ENCODE data around the gene OLIG1.

DNA sequence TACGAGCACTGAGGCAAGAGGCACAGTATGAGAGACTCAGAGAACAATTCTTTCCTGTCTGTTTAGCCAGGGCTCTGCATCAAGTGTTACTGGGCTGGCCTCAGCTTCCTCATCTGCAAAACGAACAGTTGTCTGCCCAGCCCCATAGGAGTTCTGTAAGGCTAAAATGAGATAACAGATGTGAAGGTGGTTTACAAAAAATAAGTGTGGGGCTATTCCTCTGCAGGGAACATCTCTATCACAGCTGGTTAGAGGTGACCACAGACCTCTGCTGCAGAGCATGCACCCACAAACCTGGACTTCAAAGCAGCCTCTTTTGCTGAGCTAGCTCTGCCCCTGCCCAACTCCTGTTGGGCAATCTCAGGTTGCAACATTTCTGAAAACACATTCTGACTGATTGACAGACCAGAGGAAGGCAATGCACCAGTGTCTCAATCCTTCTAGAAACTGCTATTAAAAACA is 10.5 kb upstream of the OLIG1 start:
- no peak for TF ChIP-seq POLR2A (IDR thresholded peaks at IDR 0.05)
- TF ChIP-seq, protein P1, sequence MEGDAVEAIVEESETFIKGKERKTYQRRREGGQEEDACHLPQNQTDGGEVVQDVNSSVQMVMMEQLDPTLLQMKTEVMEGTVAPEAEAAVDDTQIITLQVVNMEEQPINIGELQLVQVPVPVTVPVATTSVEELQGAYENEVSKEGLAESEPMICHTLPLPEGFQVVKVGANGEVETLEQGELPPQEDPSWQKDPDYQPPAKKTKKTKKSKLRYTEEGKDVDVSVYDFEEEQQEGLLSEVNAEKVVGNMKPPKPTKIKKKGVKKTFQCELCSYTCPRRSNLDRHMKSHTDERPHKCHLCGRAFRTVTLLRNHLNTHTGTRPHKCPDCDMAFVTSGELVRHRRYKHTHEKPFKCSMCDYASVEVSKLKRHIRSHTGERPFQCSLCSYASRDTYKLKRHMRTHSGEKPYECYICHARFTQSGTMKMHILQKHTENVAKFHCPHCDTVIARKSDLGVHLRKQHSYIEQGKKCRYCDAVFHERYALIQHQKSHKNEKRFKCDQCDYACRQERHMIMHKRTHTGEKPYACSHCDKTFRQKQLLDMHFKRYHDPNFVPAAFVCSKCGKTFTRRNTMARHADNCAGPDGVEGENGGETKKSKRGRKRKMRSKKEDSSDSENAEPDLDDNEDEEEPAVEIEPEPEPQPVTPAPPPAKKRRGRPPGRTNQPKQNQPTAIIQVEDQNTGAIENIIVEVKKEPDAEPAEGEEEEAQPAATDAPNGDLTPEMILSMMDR (IDR thresholded peaks at IDR 0.05 in 4 of 5, conservative IDR thresholded peaks at IDR 0.05 in 1 of 5): no peak

Data from gastrocnemius medialis (tissue), 4 donors.